ENCODE data around the gene AKR1A1. TPM values are rescaled to one million over a fixed set of nuclear protein-coding genes. Genes with fewer than 3 reads are reported as not detected.

The AKR1A1 gene
- 169 TPM for polyA plus RNA-seq (2013, experiment 1 of 2)
- polyA plus RNA-seq (2013, experiment 2 of 2): 177 TPM

- Histone ChIP-seq H2BK5ac (ENCODE audit: low read length) (peak within 1 kb of the TSS; percentile 24), H3K4me2 (ENCODE audit: low read length) (peak within 1 kb of the TSS; percentile 64), H3K18ac (ENCODE audit: low read length) (peak within 1 kb of the TSS; percentile 85), H4K8ac (ENCODE audit: low read depth, low read length) (peak within 1 kb of the TSS; percentile 91), H3K4ac (ENCODE audit: low read depth, low read length) (peak within 1 kb of the TSS; percentile 76), H2BK120ac (ENCODE audit: low read depth, low read length) (no peak within 1 kb of the TSS), H3K27ac (ENCODE audit: low read depth, low read length) (peak within 1 kb of the TSS; percentile 84), H3K56ac (ENCODE audit: low read length) (peak within 1 kb of the TSS; percentile 94), H3K27me3 (ENCODE audit: insufficient read depth, low read length, poor library complexity) (no peaks in the 10 kb centered on the region), H3K4me1 (ENCODE audit: control insufficient read depth, low read depth, low read length) (peaks cover 4% of the 10 kb centered on the region), H2BK15ac (replicated peaks; ENCODE audit: low read depth) (no peak within 1 kb of the TSS), H4K5ac (ENCODE audit: low read length) (no peak within 1 kb of the TSS), H3K23ac (ENCODE audit: low read length) (peak within 1 kb of the TSS; percentile 7), H3K36me3 (ENCODE audit: control insufficient read depth, insufficient read depth, low read length) (peaks cover 3% of the 10 kb centered on the region), H3K79me2 (ENCODE audit: control insufficient read depth, insufficient read depth, low read length) (peaks cover 23% of the 10 kb centered on the region), H3K79me1 (ENCODE audit: low read length) (peaks cover 9% of the 10 kb centered on the region), H3K9ac (ENCODE audit: low read length) (peak within 1 kb of the TSS; percentile 89), H2AK5ac (ENCODE audit: low read length) (no peak within 1 kb of the TSS), H3K4me3 (ENCODE audit: low read length) (peak within 1 kb of the TSS; percentile 77)
- DNase-seq: peak; percentile 96
- no CpG with 5 or more reads among the region's 47 CpGs for WGBS (ENCODE audit: extremely low coverage, insufficient coverage, low lambda C conversion rate)
Observed at GRCh38 chr1:45550401-45551351, at the start of gene AKR1A1. Gene AKR1A1, plus strand, starts transcription at chr1:45550826. Its CDS starts 10,969 bp downstream, at chr1:45561795.

GRCh38 chr1:45501505-45501859 is 49.1 kb upstream of the AKR1A1 start:
- Histone ChIP-seq H2BK5ac (ENCODE audit: low read length) (no peak overlapping the region), H4K5ac (ENCODE audit: low read length) (no peak overlapping the region), H3K4me2 (ENCODE audit: low read length) (no peak overlapping the region), H3K36me3 (ENCODE audit: control insufficient read depth, insufficient read depth, low read length) (no peaks in the 10 kb centered on the region), H4K8ac (ENCODE audit: low read depth, low read length) (no peak overlapping the region), H3K4ac (ENCODE audit: low read depth, low read length) (no peak overlapping the region), H3K56ac (ENCODE audit: low read length) (no peak overlapping the region), H2AK5ac (ENCODE audit: low read length) (no peak overlapping the region), H3K4me3 (ENCODE audit: low read length) (no peak overlapping the region), H3K4me1 (ENCODE audit: control insufficient read depth, low read depth, low read length) (peaks cover 3% of the 10 kb centered on the region), H2BK15ac (replicated peaks; ENCODE audit: low read depth) (no peak overlapping the region), H3K79me1 (ENCODE audit: low read length) (peaks cover 3% of the 10 kb centered on the region), H3K18ac (ENCODE audit: low read length) (no peak overlapping the region), H3K27me3 (ENCODE audit: insufficient read depth, low read length, poor library complexity) (no peaks in the 10 kb centered on the region), H2BK120ac (ENCODE audit: low read depth, low read length) (no peak overlapping the region), H3K79me2 (ENCODE audit: control insufficient read depth, insufficient read depth, low read length) (peaks cover 1% of the 10 kb centered on the region), H3K27ac (ENCODE audit: low read depth, low read length) (no peak overlapping the region), H3K9ac (ENCODE audit: low read length) (peak overlapping the region; percentile 12), H3K23ac (ENCODE audit: low read length) (no peak overlapping the region)
- DNase-seq: no peak
- WGBS (ENCODE audit: extremely low coverage, insufficient coverage, low lambda C conversion rate): no CpG with 5 or more reads among the region's 2 CpGs

- Histone ChIP-seq H3K4me3 (ENCODE audit: low read length) (no peak overlapping the region), H3K36me3 (ENCODE audit: control insufficient read depth, insufficient read depth, low read length) (no peaks in the 10 kb centered on the region), H3K4me1 (ENCODE audit: control insufficient read depth, low read depth, low read length) (peaks cover 3% of the 10 kb centered on the region), H2AK5ac (ENCODE audit: low read length) (no peak overlapping the region), H3K9ac (ENCODE audit: low read length) (no peak overlapping the region), H2BK5ac (ENCODE audit: low read length) (no peak overlapping the region), H3K56ac (ENCODE audit: low read length) (no peak overlapping the region), H3K27ac (ENCODE audit: low read depth, low read length) (no peak overlapping the region), H3K27me3 (ENCODE audit: insufficient read depth, low read length, poor library complexity) (no peaks in the 10 kb centered on the region), H3K4me2 (ENCODE audit: low read length) (no peak overlapping the region), H2BK15ac (replicated peaks; ENCODE audit: low read depth) (no peak overlapping the region), H3K79me2 (ENCODE audit: control insufficient read depth, insufficient read depth, low read length) (peaks cover 1% of the 10 kb centered on the region), H2BK120ac (ENCODE audit: low read depth, low read length) (no peak overlapping the region), H3K79me1 (ENCODE audit: low read length) (peaks cover 3% of the 10 kb centered on the region), H3K23ac (ENCODE audit: low read length) (no peak overlapping the region), H3K4ac (ENCODE audit: low read depth, low read length) (no peak overlapping the region), H3K18ac (ENCODE audit: low read length) (no peak overlapping the region), H4K8ac (ENCODE audit: low read depth, low read length) (no peak overlapping the region), H4K5ac (ENCODE audit: low read length) (no peak overlapping the region)
- no peak for DNase-seq
- WGBS (ENCODE audit: extremely low coverage, insufficient coverage, low lambda C conversion rate): no CpG with 5 or more reads among the region's 14 CpGs
Observed at GRCh38 chr1:45503462-45504360, 46.9 kb upstream of the AKR1A1 start.

GRCh38 chr1:45507195-45507594 is 43.4 kb upstream of the AKR1A1 start:
- Histone ChIP-seq H3K79me2 (ENCODE audit: control insufficient read depth, insufficient read depth, low read length) (no peaks in the 10 kb centered on the region), H3K27me3 (ENCODE audit: insufficient read depth, low read length, poor library complexity) (no peaks in the 10 kb centered on the region), H3K4ac (ENCODE audit: low read depth, low read length) (no peak overlapping the region), H3K36me3 (ENCODE audit: control insufficient read depth, insufficient read depth, low read length) (peaks cover 10% of the 10 kb centered on the region), H3K9ac (ENCODE audit: low read length) (no peak overlapping the region), H2BK120ac (ENCODE audit: low read depth, low read length) (no peak overlapping the region), H3K18ac (ENCODE audit: low read length) (no peak overlapping the region), H2BK5ac (ENCODE audit: low read length) (no peak overlapping the region), H2AK5ac (ENCODE audit: low read length) (no peak overlapping the region), H3K4me1 (ENCODE audit: control insufficient read depth, low read depth, low read length) (no peaks in the 10 kb centered on the region), H4K8ac (ENCODE audit: low read depth, low read length) (no peak overlapping the region), H2BK15ac (replicated peaks; ENCODE audit: low read depth) (no peak overlapping the region), H3K56ac (ENCODE audit: low read length) (no peak overlapping the region), H4K5ac (ENCODE audit: low read length) (no peak overlapping the region), H3K79me1 (ENCODE audit: low read length) (no peaks in the 10 kb centered on the region), H3K27ac (ENCODE audit: low read depth, low read length) (no peak overlapping the region), H3K23ac (ENCODE audit: low read length) (no peak overlapping the region), H3K4me2 (ENCODE audit: low read length) (no peak overlapping the region), H3K4me3 (ENCODE audit: low read length) (no peak overlapping the region)
- no peak for DNase-seq
- WGBS (ENCODE audit: extremely low coverage, insufficient coverage, low lambda C conversion rate): no CpG with 5 or more reads among the region's 6 CpGs

GRCh38 chr1:45507893-45508292 is 42.7 kb upstream of the AKR1A1 start:
- Histone ChIP-seq H3K4ac (ENCODE audit: low read depth, low read length) (no peak overlapping the region), H4K8ac (ENCODE audit: low read depth, low read length) (no peak overlapping the region), H2BK15ac (replicated peaks; ENCODE audit: low read depth) (no peak overlapping the region), H3K79me2 (ENCODE audit: control insufficient read depth, insufficient read depth, low read length) (no peaks in the 10 kb centered on the region), H3K79me1 (ENCODE audit: low read length) (no peaks in the 10 kb centered on the region), H3K23ac (ENCODE audit: low read length) (no peak overlapping the region), H3K18ac (ENCODE audit: low read length) (no peak overlapping the region), H4K5ac (ENCODE audit: low read length) (no peak overlapping the region), H3K27me3 (ENCODE audit: insufficient read depth, low read length, poor library complexity) (no peaks in the 10 kb centered on the region), H3K4me3 (ENCODE audit: low read length) (no peak overlapping the region), H2AK5ac (ENCODE audit: low read length) (no peak overlapping the region), H3K56ac (ENCODE audit: low read length) (no peak overlapping the region), H3K9ac (ENCODE audit: low read length) (no peak overlapping the region), H3K36me3 (ENCODE audit: control insufficient read depth, insufficient read depth, low read length) (peaks cover 10% of the 10 kb centered on the region), H3K4me1 (ENCODE audit: control insufficient read depth, low read depth, low read length) (no peaks in the 10 kb centered on the region), H2BK5ac (ENCODE audit: low read length) (no peak overlapping the region), H2BK120ac (ENCODE audit: low read depth, low read length) (no peak overlapping the region), H3K27ac (ENCODE audit: low read depth, low read length) (no peak overlapping the region), H3K4me2 (ENCODE audit: low read length) (no peak overlapping the region)
- no CpG with 5 or more reads among the region's 4 CpGs for WGBS (ENCODE audit: extremely low coverage, insufficient coverage, low lambda C conversion rate)
- DNase-seq: no peak

Measured in mesendoderm (in vitro differentiated cells).